ENCODE data around the gene CEP170.

CEP170 gene

GRCh38 chr1:243230914-243231313 lies 24.2 kb downstream of the CEP170 start (continued):
- TF ChIP-seq ZXDB (tag by site-specific recombination; IDR thresholded peaks at IDR 0.05): peak; percentile 59; the same call in 1 of the 2 replicates
- no peak for TF ChIP-seq ZNF423 (tag by site-specific recombination; IDR thresholded peaks at IDR 0.05)
- no peak for TF ChIP-seq ZNF404 (tag by site-specific recombination; IDR thresholded peaks at IDR 0.05)
- TF ChIP-seq ZNF433 (tag by site-specific recombination; IDR thresholded peaks at IDR 0.05; ENCODE audit: low read depth): no peak
- TF ChIP-seq ZNF510 (tag by site-specific recombination; IDR thresholded peaks at IDR 0.05; ENCODE audit: insufficient replicate concordance): peak; percentile 94
- TF ChIP-seq ZNF202 (tag by site-specific recombination; IDR thresholded peaks at IDR 0.05; ENCODE audit: borderline replicate concordance): no peak
- TF ChIP-seq ZNF571 (tag by site-specific recombination; IDR thresholded peaks at IDR 0.05): no peak
- no peak for TF ChIP-seq ZBTB6 (tag by site-specific recombination; IDR thresholded peaks at IDR 0.05)
- TF ChIP-seq ZNF624 (tag by site-specific recombination; IDR thresholded peaks at IDR 0.05): no peak
- no peak for TF ChIP-seq ZNF521 (tag by site-specific recombination; IDR thresholded peaks at IDR 0.05)
- no peak for TF ChIP-seq PRDM2 (tag by site-specific recombination; IDR thresholded peaks at IDR 0.05; ENCODE audit: borderline replicate concordance)
- TF ChIP-seq ZNF112 (tag by site-specific recombination; IDR thresholded peaks at IDR 0.05): no peak
- TF ChIP-seq ZBTB11 (tag by site-specific recombination; conservative IDR thresholded peaks at IDR 0.05; ENCODE audit: low read depth): no peak
- no peak for TF ChIP-seq KLF1 (tag by site-specific recombination; IDR thresholded peaks at IDR 0.05)
- TF ChIP-seq ZFP41 (tag by site-specific recombination; IDR thresholded peaks at IDR 0.05; ENCODE audit: borderline replicate concordance): no peak
- no peak for TF ChIP-seq ZNF157 (tag by site-specific recombination; IDR thresholded peaks at IDR 0.05)
- TF ChIP-seq ZNF341 (tag by site-specific recombination; IDR thresholded peaks at IDR 0.05; ENCODE audit: low read depth): no peak
- TF ChIP-seq ZNF335 (tag by site-specific recombination; conservative IDR thresholded peaks at IDR 0.05): no peak
- TF ChIP-seq ZNF366 (tag by site-specific recombination; conservative IDR thresholded peaks at IDR 0.05): no peak
- TF ChIP-seq GFI1B (tag by site-specific recombination; IDR thresholded peaks at IDR 0.05): no peak
- no peak for TF ChIP-seq ZEB2 (tag by site-specific recombination; IDR thresholded peaks at IDR 0.05)
- TF ChIP-seq GLIS2 (tag by site-specific recombination; IDR thresholded peaks at IDR 0.05): no peak
- no peak for TF ChIP-seq ZNF837 (tag by site-specific recombination; IDR thresholded peaks at IDR 0.05)
- TF ChIP-seq ZNF664 (tag by site-specific recombination; IDR thresholded peaks at IDR 0.05): no peak
- peak; percentile 56 for TF ChIP-seq KLF8 (tag by site-specific recombination; IDR thresholded peaks at IDR 0.05)
- no peak for TF ChIP-seq ZNF670 (tag by site-specific recombination; IDR thresholded peaks at IDR 0.05; ENCODE audit: low read depth)
- TF ChIP-seq SCRT1 (tag by site-specific recombination; IDR thresholded peaks at IDR 0.05; ENCODE audit: borderline replicate concordance): no peak
- TF ChIP-seq ZNF175 (tag by site-specific recombination; IDR thresholded peaks at IDR 0.05): no peak
- peak; percentile 89 for TF ChIP-seq ZNF529 (tag by site-specific recombination; IDR thresholded peaks at IDR 0.05; ENCODE audit: insufficient replicate concordance)
- TF ChIP-seq PRDM4 (tag by site-specific recombination; IDR thresholded peaks at IDR 0.05): no peak
